ENCODE results near the gene RELN.

RELN gene

GRCh38 chr7:103811290-103811689 is 178.2 kb downstream of the RELN start:
- TF ChIP-seq CTCF (IDR thresholded peaks at IDR 0.05) = no peak

DNA sequence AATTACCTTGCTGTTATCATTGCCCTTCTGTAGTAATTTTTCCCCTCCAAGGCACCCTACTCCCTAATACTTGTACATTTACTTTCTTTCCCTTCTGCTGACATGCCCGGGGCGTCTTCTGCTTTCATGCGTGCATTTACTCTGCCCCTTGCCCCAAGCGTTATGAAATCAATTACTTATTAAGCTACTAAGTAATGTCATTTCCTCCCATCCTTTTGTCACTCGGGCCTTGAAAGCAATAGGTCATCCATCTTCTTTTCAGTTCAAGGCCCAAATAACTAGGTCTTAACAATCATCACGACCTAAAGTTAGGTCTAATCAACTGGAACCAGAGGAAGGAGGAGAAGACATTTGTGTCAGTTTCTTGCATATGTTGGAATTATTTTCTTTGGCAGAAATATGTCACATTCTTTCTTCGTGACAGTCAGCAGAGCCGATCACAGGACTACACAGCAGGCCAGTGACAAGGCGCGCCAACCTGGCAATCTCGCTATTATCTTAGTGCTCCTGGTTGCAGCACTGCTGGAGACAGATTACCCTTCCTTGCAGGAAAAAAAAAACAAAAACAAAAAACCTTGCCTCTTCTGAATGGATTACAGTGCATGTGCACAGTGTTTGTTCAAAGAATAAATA is 179.2 kb downstream of the RELN start:
- TF ChIP-seq CTCF (IDR thresholded peaks at IDR 0.05) = no peak

DNA sequence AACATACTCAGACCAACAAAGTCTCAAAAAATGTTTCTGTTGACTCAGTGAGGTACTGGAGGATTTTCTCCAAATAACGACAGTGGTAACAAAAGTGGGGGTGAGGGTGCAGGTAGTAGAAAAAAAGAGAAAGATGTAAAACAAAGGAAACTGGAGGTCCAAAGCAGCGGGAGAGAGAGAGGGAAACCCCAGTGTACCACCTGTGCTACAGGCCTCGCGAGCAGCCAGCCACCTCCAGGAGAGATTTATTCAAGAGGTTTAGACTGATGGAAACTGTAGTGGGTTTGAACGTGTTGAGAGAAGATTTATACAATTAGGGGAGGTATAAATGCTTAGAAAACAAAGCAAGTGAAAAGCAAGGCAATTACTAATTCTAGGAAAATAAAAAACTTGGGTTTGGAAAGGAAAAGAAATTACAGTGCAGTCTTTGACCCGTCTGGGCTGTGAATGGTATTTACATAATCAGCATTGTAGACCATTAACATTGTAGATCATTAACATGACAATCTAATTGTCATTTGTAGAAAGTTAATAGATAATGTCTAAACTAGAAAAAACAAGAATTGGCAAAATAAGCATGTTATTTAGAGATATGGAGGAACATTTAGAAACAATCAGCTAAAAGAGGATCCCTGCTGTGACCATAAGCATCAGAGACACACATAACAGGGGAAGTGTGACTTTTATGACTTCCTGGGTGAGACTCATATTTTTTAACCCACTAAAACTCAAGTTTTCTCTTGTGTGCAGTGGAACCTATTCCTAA is 180.0 kb downstream of the RELN start:
- TF ChIP-seq CTCF (IDR thresholded peaks at IDR 0.05) = no peak

DNA sequence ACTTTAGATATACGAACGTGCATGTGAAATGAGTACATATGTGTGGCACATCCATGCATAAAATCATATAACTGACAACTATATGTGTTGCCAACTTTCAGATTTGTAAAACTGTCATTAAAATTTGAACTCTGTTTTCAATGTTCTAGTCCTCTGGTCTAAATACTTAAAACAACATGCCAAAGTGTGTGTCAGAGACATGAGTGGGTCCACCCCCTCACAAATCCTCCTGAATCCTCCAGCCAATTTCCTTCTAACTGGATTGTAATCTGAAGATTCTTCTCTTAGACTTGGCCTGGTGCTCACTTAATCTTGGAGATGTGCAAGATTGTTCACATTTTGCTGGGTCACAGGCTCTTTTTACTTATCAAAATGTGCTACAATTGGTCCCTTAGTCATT is 184.1 kb downstream of the RELN start:
- TF ChIP-seq CTCF (IDR thresholded peaks at IDR 0.05) = no peak

DNA sequence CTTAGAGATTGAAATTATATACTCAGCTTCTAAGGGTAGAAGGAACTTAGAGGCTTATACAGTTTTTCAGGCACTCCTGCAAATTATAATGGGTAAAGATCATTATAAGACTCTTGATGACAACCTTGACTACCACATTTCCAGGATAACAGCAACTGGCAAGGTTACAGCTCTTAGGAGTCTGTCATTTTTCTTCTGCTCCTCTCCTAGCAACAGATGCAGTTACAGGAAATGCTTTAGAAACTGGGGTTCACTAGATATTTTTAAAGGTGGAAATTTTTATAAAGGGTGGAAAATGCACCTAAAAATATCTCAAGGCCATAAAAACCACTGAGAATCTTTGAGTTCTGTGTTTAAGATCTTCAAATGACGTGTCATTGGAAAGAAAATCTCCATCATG is 185.8 kb downstream of the RELN start:
- TF ChIP-seq CTCF (IDR thresholded peaks at IDR 0.05) = no peak

DNA sequence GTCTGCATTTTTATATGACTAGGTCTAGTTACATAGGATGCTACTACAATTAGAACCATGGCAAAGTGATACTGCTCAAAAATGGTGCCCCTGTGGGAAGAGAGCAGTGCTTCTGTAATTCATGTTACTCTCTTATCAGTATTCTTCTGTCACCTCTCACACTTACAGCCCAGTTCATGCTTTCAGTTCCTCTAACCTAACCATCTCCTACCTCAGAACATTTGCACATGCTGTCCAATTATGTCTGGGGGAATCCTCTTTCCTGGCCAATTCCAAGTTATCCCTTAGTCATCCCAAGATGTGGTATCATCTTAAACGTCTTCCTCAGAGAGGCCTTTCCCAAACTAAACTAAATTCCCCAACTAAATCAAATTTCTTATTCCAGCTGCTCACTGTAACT is 190.2 kb downstream of the RELN start:
- TF ChIP-seq CTCF (IDR thresholded peaks at IDR 0.05) = no peak

- no peak for TF ChIP-seq CTCF (IDR thresholded peaks at IDR 0.05)
These were observed 191.7 kb downstream of the RELN start for GRCh38 chr7:103797647-103798307.
